H1 (cell line): ENCODE results near the gene ERC1. TPM values are rescaled to one million over a fixed set of nuclear protein-coding genes. Genes with fewer than 3 reads are reported as not detected.
A peak's percentile ranks its signal among the peaks of the same experiment; 100 is the strongest.

ENCODE experiments used
- CTCF ChIA-PET: fragments of 300-600 bp; sonication (Branson Sonifier 250); formaldehyde crosslinking; loops from one replicate; lab custom pipeline; 2021; ENCODE audit not compliant: partially characterized antibody; lab: Charles Lee
- POLR2A ChIA-PET: fragments of 300-600 bp; sonication (Branson Sonifier 250); formaldehyde crosslinking; loops from one replicate; lab custom pipeline; 2021; ENCODE audit warnings: inconsistent platforms; ENCODE audit not compliant: partially characterized antibody; lab: Charles Lee
- DNase-seq, 2 experiments: peaks; one replicate each; pipeline versions ENCODE4 v3.0.0 to v3.0.0-alpha.2; 2010 to 2022; ENCODE audit warnings: low spot score in 2 of 2, low read depth in 1 of 2, mixed read lengths in 1 of 2
- FAIRE-seq: peaks from 2 replicates; lab custom pipeline; 2011; peaks lifted over from hg19 to GRCh38; lab: Jason Lieb, UNC
- H2AFZ ChIP-seq: 2 replicates; pipeline ENCODE4 v1.8.1; 2012; ENCODE audit warnings: low read length, inconsistent platforms
- H2AK5ac ChIP-seq: 2 replicates; pipeline ENCODE4 v1.6.1; 2013; ENCODE audit warnings: low read depth, low read length
- H2BK120ac ChIP-seq: replicated peaks from 2 replicates; pipeline ENCODE3; 2013; ENCODE audit warnings: low read depth, low read length, inconsistent platforms
- H2BK12ac ChIP-seq: 2 replicates; pipeline ENCODE4 v1.6.1; 2013; ENCODE audit warnings: low read depth, low read length
- H2BK15ac ChIP-seq: 2 replicates; pipeline ENCODE4 v1.6.1; 2013; ENCODE audit warnings: low read length
- H2BK20ac ChIP-seq: 2 replicates; pipeline ENCODE4 v1.6.1; 2013; ENCODE audit warnings: low read length
- H2BK5ac ChIP-seq: 2 replicates; pipeline ENCODE4 v1.6.1; 2013; ENCODE audit warnings: low read depth, low read length
- H3K14ac ChIP-seq: 2 replicates; pipeline ENCODE4 v1.6.1; 2013; ENCODE audit warnings: inconsistent platforms; ENCODE audit not compliant: insufficient read length
- H3K18ac ChIP-seq: 2 replicates; pipeline ENCODE4 v1.6.1; 2013; ENCODE audit warnings: low read length; ENCODE audit errors: extremely low read depth
- H3K23ac ChIP-seq: 2 replicates; pipeline ENCODE4 v1.6.1; 2013; ENCODE audit warnings: inconsistent platforms; ENCODE audit not compliant: insufficient read length
- H3K23me2 ChIP-seq: 2 replicates; pipeline ENCODE4 v1.6.1; 2013; ENCODE audit warnings: low read depth, low read length
- H3K27ac ChIP-seq: 2 replicates; pipeline ENCODE4 v1.6.1; 2011; ENCODE audit warnings: low read depth, low read length, inconsistent platforms
- H3K27me3 ChIP-seq, 4 experiments: replicated peaks in 1 of 4; 1 replicate in 1 of 4; 2 replicates in 3 of 4; pipeline versions ENCODE4 v1.6.1 to v1.8.1; 2011 to 2013; ENCODE audit warnings: low read length in 3 of 4, mild to moderate bottlenecking in 3 of 4, inconsistent platforms in 2 of 4, mixed read lengths in 2 of 4, moderate library complexity in 1 of 4; ENCODE audit not compliant: control insufficient read depth in 3 of 4, insufficient read depth in 3 of 4; ENCODE audit errors: extremely low read depth in 1 of 4
- H3K36me3 ChIP-seq, 4 experiments: 2 replicates each; pipeline versions ENCODE4 v1.6.1 to v1.8.1; 2011 to 2013; ENCODE audit warnings: mild to moderate bottlenecking in 4 of 4, low read length in 3 of 4, moderate library complexity in 2 of 4, control low read depth in 1 of 4, inconsistent platforms in 1 of 4; ENCODE audit not compliant: insufficient read depth in 4 of 4, control insufficient read depth in 2 of 4
- H3K4ac ChIP-seq: replicated peaks from 2 replicates; pipeline ENCODE3; 2013; ENCODE audit warnings: low read length, low read depth, mixed read lengths, inconsistent platforms; ENCODE audit not compliant: insufficient read length
- H3K4me1 ChIP-seq, 4 experiments: replicated peaks in 1 of 4; 1 replicate in 1 of 4; 2 replicates in 3 of 4; pipeline versions ENCODE4 v1.6.1 to v1.8.1; 2011 to 2013; ENCODE audit warnings: low read length in 3 of 4, inconsistent platforms in 2 of 4, mixed read lengths in 1 of 4; ENCODE audit not compliant: insufficient read depth in 4 of 4, control insufficient read depth in 3 of 4
- H3K4me2 ChIP-seq, 2 experiments: 2 replicates each; pipeline versions ENCODE4 v1.6.1 to v1.8.1; 2011 to 2013; ENCODE audit warnings: low read depth in 2 of 2, low read length in 2 of 2, control low read depth in 1 of 2, inconsistent platforms in 1 of 2, mild to moderate bottlenecking in 1 of 2; ENCODE audit not compliant: insufficient read depth in 1 of 2
- H3K4me3 ChIP-seq, 4 experiments: fragments of 200-600, 300-600 bp in 1 of 4; sonication (generic), shearing (Covaris generic), sonication (Bioruptor Twin) in 1 of 4; 2 replicates each; pipeline versions ENCODE4 v1.5.1 to v1.8.1; 2011 to 2016; ENCODE audit warnings: low read length in 4 of 4, low read depth in 3 of 4, control low read depth in 2 of 4, inconsistent platforms in 2 of 4, mild to moderate bottlenecking in 2 of 4, mixed read lengths in 1 of 4, moderate library complexity in 1 of 4; ENCODE audit not compliant: insufficient read depth in 2 of 4; ENCODE audit errors: extremely low read depth in 1 of 4
- H3K56ac ChIP-seq: replicated peaks from 2 replicates; pipeline ENCODE3; 2013; ENCODE audit warnings: low read depth, mild to moderate bottlenecking, mixed read lengths, low read length, inconsistent platforms; ENCODE audit not compliant: insufficient read length
- H3K79me1 ChIP-seq: 2 replicates; pipeline ENCODE4 v1.6.1; 2013; ENCODE audit warnings: low read depth, low read length, control low read depth
- H3K79me2 ChIP-seq, 2 experiments: 2 replicates each; pipeline versions ENCODE4 v1.6.1 to v1.8.1; 2012 to 2013; ENCODE audit warnings: low read length in 2 of 2, mild to moderate bottlenecking in 2 of 2, inconsistent platforms in 1 of 2; ENCODE audit not compliant: insufficient read depth in 2 of 2, control insufficient read depth in 1 of 2
- H3K9ac ChIP-seq, 4 experiments: replicated peaks in 1 of 4; 1 replicate in 1 of 4; 2 replicates in 3 of 4; pipeline versions ENCODE4 v1.6.1 to v1.8.1; 2011 to 2013; ENCODE audit warnings: low read depth in 3 of 4, low read length in 3 of 4, control low read depth in 2 of 4, mild to moderate bottlenecking in 2 of 4, moderate library complexity in 2 of 4, inconsistent platforms in 1 of 4; ENCODE audit errors: extremely low read depth in 1 of 4
- H3K9me3 ChIP-seq, 2 experiments: 2 replicates each; pipeline versions ENCODE4 v1.6.1 to v1.8.1; 2012 to 2013; ENCODE audit warnings: mild to moderate bottlenecking in 2 of 2, moderate library complexity in 2 of 2, control low read depth in 1 of 2, inconsistent platforms in 1 of 2, low read depth in 1 of 2, low read length in 1 of 2, mixed read lengths in 1 of 2; ENCODE audit not compliant: insufficient read depth in 2 of 2
- H4K20me1 ChIP-seq, 2 experiments: replicated peaks in 1 of 2; 2 replicates each; pipeline versions ENCODE3 to v1.8.1; 2011 to 2013; ENCODE audit warnings: inconsistent platforms in 2 of 2, low read length in 2 of 2, mild to moderate bottlenecking in 1 of 2; ENCODE audit not compliant: insufficient read depth in 2 of 2, control insufficient read depth in 1 of 2
- H4K5ac ChIP-seq: 2 replicates; pipeline ENCODE4 v1.6.1; 2013; ENCODE audit warnings: low read length, low read depth, mixed read lengths, inconsistent platforms; ENCODE audit not compliant: insufficient read length
- H4K8ac ChIP-seq: 2 replicates; pipeline ENCODE4 v1.8.0; 2013; ENCODE audit warnings: mild to moderate bottlenecking, moderate library complexity, low read length, inconsistent platforms; ENCODE audit not compliant: insufficient read depth; ENCODE audit errors: extremely low read depth
- H4K91ac ChIP-seq: replicated peaks from 2 replicates; pipeline ENCODE3; 2013; ENCODE audit warnings: low read length, mixed read lengths, inconsistent platforms; ENCODE audit not compliant: insufficient read length
- NANOG ChIP-seq: IDR thresholded peaks from 2 replicates; pipeline ENCODE4 v1.6.1; 2011; ENCODE audit warnings: low read length, low read depth, mild to moderate bottlenecking, inconsistent platforms; ENCODE audit not compliant: insufficient read depth, poor library complexity, severe bottlenecking
- NRF1 ChIP-seq: IDR thresholded peaks from 2 replicates; pipeline ENCODE4 v1.6.1; 2011; ENCODE audit warnings: mild to moderate bottlenecking, low read depth, low read length, improper control_type of control experiment
- RXRA ChIP-seq: IDR thresholded peaks from 2 replicates; pipeline ENCODE4 v1.6.1; 2011; ENCODE audit warnings: low read depth, mild to moderate bottlenecking, low read length, moderate library complexity; ENCODE audit not compliant: insufficient read depth
- WGBS, 2 experiments: shearing (Covaris generic) in 1 of 2; methylation state at CpG; one replicate each; pipeline versions ENCODE4 v1.1.6 to v1.1.7; 2013 to 2015; ENCODE audit warnings: low lambda C conversion rate in 2 of 2, mixed read lengths in 2 of 2, inconsistent platforms in 1 of 2, low coverage in 1 of 2, missing lambda C conversion rate in 1 of 2; ENCODE audit not compliant: insufficient replicate concordance in 2 of 2, insufficient coverage in 1 of 2, insufficient read length in 1 of 2; ENCODE audit errors: extremely low coverage in 1 of 2, missing lambda C conversion rate in 1 of 2; 5-methylcytosine and 5-hydroxymethylcytosine counted together
- polyA plus RNA-seq, 7 experiments: library from polyadenylated mRNA; depleted of rRNA in 3 of 7; stranded (reverse) in 5 of 7; unstranded in 2 of 7; fragments of >200 nt in 5 of 7; fragments of 200-250 nt in 2 of 7; gene quantifications; 1 replicate in 5 of 7; 2 replicates in 1 of 7; 4 replicates in 1 of 7; pipeline versions ENCODE4 v1.2.1 to v1.2.3, GENCODE V29; 2011 to 2013; ENCODE audit warnings: missing spikeins in 2 of 7, mixed read lengths in 2 of 7
- total RNA-seq: library from RNA; stranded (reverse); fragmentation: NEBNext Ultra II Directional; extraction: Animal tissue kit (Norgen Biotek cat#: 25700); gene quantifications from 2 replicates; pipeline ENCODE4 v1.2.1, GENCODE V29; 2021
- TF ChIP-seq, protein P1 (sequence below): IDR thresholded peaks from 2 replicates; pipeline ENCODE4 v1.6.1; 2012; ENCODE audit warnings: inconsistent platforms

Gene ERC1
- total and polyA plus RNA-seq, 2 of the 8 experiments (the other 6 are each of a cell fraction or from before 2014, with no cell fraction given): 7.8 to 45.7 TPM

DNA sequence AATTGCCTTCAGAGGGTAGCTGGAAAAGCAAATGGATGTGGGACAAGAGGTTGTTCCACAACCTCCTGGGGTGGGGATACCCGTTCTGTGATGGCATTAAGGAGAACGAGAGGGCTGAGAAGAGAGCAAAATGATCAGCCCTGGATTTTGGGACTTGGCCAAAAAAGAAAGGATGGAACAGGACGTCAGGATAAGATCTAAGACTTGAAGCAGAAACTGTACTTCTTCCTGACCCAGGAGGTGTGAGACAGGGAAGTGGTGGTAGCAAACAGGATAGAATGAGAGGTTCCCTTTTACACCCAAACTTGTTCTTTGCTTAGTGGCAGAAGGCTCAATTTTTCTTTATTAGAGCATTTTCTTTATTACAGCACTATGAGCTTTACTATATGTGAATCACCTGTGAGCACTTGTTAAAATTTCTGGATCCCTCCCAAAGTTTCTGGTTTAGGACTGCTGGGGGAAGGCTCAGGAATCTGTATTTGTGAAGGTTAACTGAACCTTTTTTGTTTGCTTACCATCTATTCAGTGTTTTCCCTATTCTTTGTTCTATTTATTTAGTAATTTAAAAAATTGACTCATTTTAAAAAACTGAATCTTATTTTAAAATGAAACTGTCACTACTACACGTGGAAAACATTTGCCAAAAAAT is 59.2 kb downstream of the ERC1 start:
- Histone ChIP-seq H3K9ac (0 out of 7 replicates have a peak overlapping the region, but pooled peaks of 1 of the 4 experiments have one; percentile 12), H3K56ac (no peak overlapping the region), H2BK20ac (no peak overlapping the region; the same call in 1 of the 2 replicates), H3K36me3 (no peaks in the 10 kb centered on the region), H3K79me2 (peaks cover 0 to 32% of the 10 kb centered on the region in 2 experiments; a peak in 2 of 4 replicates), H3K9me3 (no peaks in the 10 kb centered on the region), H4K8ac (no peak overlapping the region), H2AFZ (no peak overlapping the region), H2BK5ac (no peak overlapping the region), H3K4me1 (peaks cover 3 to 15% (median 11%) of the 10 kb centered on the region in 4 experiments; a peak in 6 of 7 replicates), H2AK5ac (no peak overlapping the region; the same call in 1 of the 2 replicates), H3K4me3 (no peak overlapping the region), H3K4me2 (no peak overlapping the region), H4K20me1 (peaks cover 0 to 3% of the 10 kb centered on the region in 2 experiments), H4K91ac (no peak overlapping the region), H3K27me3 (no peaks in the 10 kb centered on the region), H2BK15ac (no peak overlapping the region), H2BK120ac (no peak overlapping the region), H4K5ac (no peak overlapping the region), H3K4ac (no peak overlapping the region), H3K18ac (no peak overlapping the region), H3K79me1 (peaks cover 3% of the 10 kb centered on the region), H3K23me2 (no peaks in the 10 kb centered on the region), H3K27ac (no peak overlapping the region), H3K23ac (no peak overlapping the region), H3K14ac (no peak overlapping the region), H2BK12ac (0 out of 2 replicates have a peak overlapping the region, but pooled peaks have one; percentile 32)
- CTCF ChIA-PET: interaction anchor here (1.0 to 1.7 kb wide), 2 partner anchors 43 to 68 kb away, joined by 3 to 5 read pairs; no protein-coding TSS in a partner anchor
- POLR2A ChIA-PET: no interaction called here
- DNase-seq (no peak), FAIRE-seq (no peak)
- 84% methylated on average over 4 of the region's 4 CpGs; no CpG with 5 or more reads in 1 of the 2 experiments for WGBS, 2 experiments
- TF ChIP-seq, protein P1, sequence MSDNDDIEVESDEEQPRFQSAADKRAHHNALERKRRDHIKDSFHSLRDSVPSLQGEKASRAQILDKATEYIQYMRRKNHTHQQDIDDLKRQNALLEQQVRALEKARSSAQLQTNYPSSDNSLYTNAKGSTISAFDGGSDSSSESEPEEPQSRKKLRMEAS: no peak
- TF ChIP-seq RXRA (no peak), NRF1 (no peak), NANOG (no peak)
